ENCODE data around the gene TFAP2D.

GRCh38 chr6:50807035-50807434 lies 93.7 kb downstream of the TFAP2D start:
- TF ChIP-seq CTCF (IDR thresholded peaks at IDR 0.05; ENCODE audit: low read length) (no peak), EZH2 (IDR thresholded peaks at IDR 0.05; ENCODE audit: borderline replicate concordance, low read length) (no peak)

Measured in OCI-LY1 (cell line).